GM23338 (cell line): Measurements from ENCODE around the gene PNPLA5.

Experiments
- CTCF ChIP-seq, 2 experiments: fragments of 200-600 bp in 1 of 2; sonication (generic) in 1 of 2; conservative IDR thresholded peaks; 2 replicates each; pipeline versions ENCODE4 v1.5.1 to v1.6.1; 2016 to 2017; ENCODE audit warnings: antibody characterized with exemption in 2 of 2, low read depth in 2 of 2, mild to moderate bottlenecking in 2 of 2, moderate library complexity in 1 of 2
- EZH2 ChIP-seq: fragments of 200-600 bp; sonication (generic); IDR thresholded peaks from one replicate; pipeline ENCODE4 v1.8.0; 2017; ENCODE audit warnings: antibody characterized with exemption, mild to moderate bottlenecking, low read depth; ENCODE audit not compliant: unreplicated experiment
- POLR2AphosphoS5 ChIP-seq: IDR thresholded peaks from 2 replicates; pipeline ENCODE4 v1.6.1; 2016; ENCODE audit warnings: antibody characterized with exemption, low read depth
- REST ChIP-seq: IDR thresholded peaks from one replicate; pipeline ENCODE4 v1.6.1; 2018; ENCODE audit warnings: antibody characterized with exemption; ENCODE audit not compliant: unreplicated experiment

- no peak for TF ChIP-seq REST
- no peak for TF ChIP-seq EZH2
- no peak for TF ChIP-seq CTCF (conservative IDR thresholded peaks at IDR 0.05; ENCODE audit: low read depth in 2 of 2)
- TF ChIP-seq POLR2AphosphoS5: no peak
Measured at GRCh38 chr22:43854121-43854785, 37.6 kb downstream of the PNPLA5 start.
